Caco-2 (cell line): Measurements from ENCODE around the gene SP3. TPM values are rescaled to one million over a fixed set of nuclear protein-coding genes. Genes with fewer than 3 reads are reported as not detected.
"Not testable (repeated sequence)": the region's sequence is repeated elsewhere in the genome, so short reads cannot be mapped to it uniquely, and the experiment has no call there.

ENCODE experiments used
- BruUV-seq: library from RNA; stranded (reverse); fragments of 400-500 nt; replicated peaks from 2 replicates; lab custom pipeline; 2021; lab: Mats Ljungman, UMichigan
- CTCF ChIA-PET: fragments of 300-600 bp; sonication (Branson Sonifier 250); formaldehyde crosslinking; loops from one replicate; lab custom pipeline; 2022; ENCODE audit warnings: antibody characterized with exemption; lab: Charles Lee
- POLR2A ChIA-PET: fragments of 300-600 bp; sonication (Branson Sonifier 250); formaldehyde crosslinking; loops from one replicate; lab custom pipeline; 2022; ENCODE audit warnings: antibody characterized with exemption; lab: Charles Lee
- DNase-seq, 2 experiments: peaks; one replicate each; pipeline versions ENCODE4 v3.0.0 to v3.0.0-alpha.2; 2020 to 2022
- H3K27me3 ChIP-seq: replicated peaks from 2 replicates; pipeline ENCODE4 v1.6.0; 2011; ENCODE audit warnings: low read length; ENCODE audit not compliant: control insufficient read depth, insufficient read depth
- H3K36me3 ChIP-seq: 2 replicates; pipeline ENCODE4 v1.5.1; 2011; ENCODE audit warnings: low read length; ENCODE audit not compliant: control insufficient read depth, insufficient read depth
- H3K4me1 ChIP-seq: fragments of 250-450 bp; sonication (Bioruptor Pico); 2 replicates; pipeline ENCODE4 v1.5.1; 2020; ENCODE audit warnings: mild to moderate bottlenecking
- H3K4me3 ChIP-seq: 2 replicates; pipeline ENCODE4 v1.5.1; 2011; ENCODE audit warnings: low read depth, mild to moderate bottlenecking, control low read depth, low read length
- H3K9me3 ChIP-seq: fragments of 250-450 bp; sonication (Bioruptor Pico); 2 replicates; pipeline ENCODE4 v1.5.1; 2020; ENCODE audit warnings: mild to moderate bottlenecking, moderate library complexity
- H3K27ac Mint-ChIP-seq: one replicate; pipeline ENCODE4 v1.8.0; 2022; ENCODE audit warnings: mixed read lengths; ENCODE audit not compliant: unreplicated experiment
- H3K27me3 Mint-ChIP-seq: one replicate; pipeline ENCODE4 v1.8.0; 2022; ENCODE audit warnings: mixed read lengths; ENCODE audit not compliant: insufficient read depth, unreplicated experiment
- H3K36me3 Mint-ChIP-seq: one replicate; pipeline ENCODE4 v1.8.0; 2022; ENCODE audit warnings: mild to moderate bottlenecking, mixed read lengths; ENCODE audit not compliant: insufficient read depth, unreplicated experiment
- H3K4me1 Mint-ChIP-seq: one replicate; pipeline ENCODE4 v1.8.0; 2022; ENCODE audit warnings: low read depth, mixed read lengths; ENCODE audit not compliant: unreplicated experiment
- H3K4me3 Mint-ChIP-seq: one replicate; pipeline ENCODE4 v1.8.0; 2022; ENCODE audit warnings: mild to moderate bottlenecking, moderate library complexity, mixed read lengths; ENCODE audit not compliant: unreplicated experiment
- H3K9me3 Mint-ChIP-seq: one replicate; pipeline ENCODE4 v1.8.0; 2022; ENCODE audit warnings: mixed read lengths; ENCODE audit not compliant: unreplicated experiment
- intact Hi-C: fragments of 100-400 bp; cut with micrococcal nuclease; formaldehyde crosslinking; loops from one replicate; pipeline ENCODE4 v1.10.0; 2022; ENCODE audit not compliant: unreplicated experiment
- total RNA-seq: library from RNA; stranded (reverse); gene quantifications from 2 replicates; pipeline ENCODE4 v1.2.3, GENCODE V29; 2022
- TF ChIP-seq, protein P1 (sequence below), 2 experiments: fragments of 200-600 bp in 1 of 2; IDR thresholded peaks; 1 replicate in 1 of 2; 2 replicates in 1 of 2; pipeline versions ENCODE4 v1.5.1 to v1.8.0; 2011 to 2022; ENCODE audit warnings: antibody characterized with exemption in 1 of 2, control low read depth in 1 of 2, inconsistent platforms in 1 of 2, low read depth in 1 of 2, low read length in 1 of 2, mild to moderate bottlenecking in 1 of 2, moderate library complexity in 1 of 2; ENCODE audit not compliant: insufficient read depth in 1 of 2, severe bottlenecking in 1 of 2, unreplicated experiment in 1 of 2

The SP3 gene
- total RNA-seq, 1 experiment from 2014 or later, result 111 TPM

DNA sequence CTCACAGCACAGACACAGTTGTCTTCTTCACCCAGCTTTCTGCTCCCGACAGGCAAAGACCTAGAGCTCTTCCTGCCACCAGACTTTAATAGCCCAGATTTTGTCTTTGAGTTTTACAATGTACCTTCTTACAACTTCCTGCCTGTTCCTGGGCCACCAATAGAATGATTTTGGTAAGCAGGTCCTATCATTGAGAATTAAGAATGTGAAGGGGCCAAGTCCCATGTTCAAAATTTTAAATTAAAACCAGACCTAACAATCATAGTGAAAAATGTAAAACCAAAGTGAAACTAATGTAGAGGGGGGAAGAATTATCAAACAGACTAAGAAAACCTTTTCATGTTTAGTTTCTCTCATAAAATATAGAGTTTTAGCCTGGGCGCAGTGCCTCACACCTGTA is 72.8 kb downstream of the SP3 start:
- Mint-ChIP-seq H3K27me3 (no peaks in the 10 kb centered on the region), H3K36me3 (peaks cover 39% of the 10 kb centered on the region), H3K4me1 (no peaks in the 10 kb centered on the region), H3K9me3 (peaks cover 15% of the 10 kb centered on the region), H3K27ac (no peak overlapping the region), H3K4me3 (no peak overlapping the region)
- POLR2A ChIA-PET, result no interaction called here
- BruUV-seq, result no TSS peak
- TF ChIP-seq, protein P1, sequence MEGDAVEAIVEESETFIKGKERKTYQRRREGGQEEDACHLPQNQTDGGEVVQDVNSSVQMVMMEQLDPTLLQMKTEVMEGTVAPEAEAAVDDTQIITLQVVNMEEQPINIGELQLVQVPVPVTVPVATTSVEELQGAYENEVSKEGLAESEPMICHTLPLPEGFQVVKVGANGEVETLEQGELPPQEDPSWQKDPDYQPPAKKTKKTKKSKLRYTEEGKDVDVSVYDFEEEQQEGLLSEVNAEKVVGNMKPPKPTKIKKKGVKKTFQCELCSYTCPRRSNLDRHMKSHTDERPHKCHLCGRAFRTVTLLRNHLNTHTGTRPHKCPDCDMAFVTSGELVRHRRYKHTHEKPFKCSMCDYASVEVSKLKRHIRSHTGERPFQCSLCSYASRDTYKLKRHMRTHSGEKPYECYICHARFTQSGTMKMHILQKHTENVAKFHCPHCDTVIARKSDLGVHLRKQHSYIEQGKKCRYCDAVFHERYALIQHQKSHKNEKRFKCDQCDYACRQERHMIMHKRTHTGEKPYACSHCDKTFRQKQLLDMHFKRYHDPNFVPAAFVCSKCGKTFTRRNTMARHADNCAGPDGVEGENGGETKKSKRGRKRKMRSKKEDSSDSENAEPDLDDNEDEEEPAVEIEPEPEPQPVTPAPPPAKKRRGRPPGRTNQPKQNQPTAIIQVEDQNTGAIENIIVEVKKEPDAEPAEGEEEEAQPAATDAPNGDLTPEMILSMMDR (IDR thresholded peaks at IDR 0.05; ENCODE audit: insufficient read depth in 1 of 2, low read depth in 1 of 2, low read length in 1 of 2, severe bottlenecking in 1 of 2, unreplicated experiment in 1 of 2), result no peak
- DNase-seq, result no peak
- Histone ChIP-seq H3K27me3 (no peaks in the 10 kb centered on the region), H3K9me3 (peaks cover 20% of the 10 kb centered on the region), H3K36me3 (no peaks in the 10 kb centered on the region), H3K4me1 (no peaks in the 10 kb centered on the region), H3K4me3 (no peak overlapping the region)
- intact Hi-C loops, result no loop called here
- CTCF ChIA-PET, result no interaction called here

DNA sequence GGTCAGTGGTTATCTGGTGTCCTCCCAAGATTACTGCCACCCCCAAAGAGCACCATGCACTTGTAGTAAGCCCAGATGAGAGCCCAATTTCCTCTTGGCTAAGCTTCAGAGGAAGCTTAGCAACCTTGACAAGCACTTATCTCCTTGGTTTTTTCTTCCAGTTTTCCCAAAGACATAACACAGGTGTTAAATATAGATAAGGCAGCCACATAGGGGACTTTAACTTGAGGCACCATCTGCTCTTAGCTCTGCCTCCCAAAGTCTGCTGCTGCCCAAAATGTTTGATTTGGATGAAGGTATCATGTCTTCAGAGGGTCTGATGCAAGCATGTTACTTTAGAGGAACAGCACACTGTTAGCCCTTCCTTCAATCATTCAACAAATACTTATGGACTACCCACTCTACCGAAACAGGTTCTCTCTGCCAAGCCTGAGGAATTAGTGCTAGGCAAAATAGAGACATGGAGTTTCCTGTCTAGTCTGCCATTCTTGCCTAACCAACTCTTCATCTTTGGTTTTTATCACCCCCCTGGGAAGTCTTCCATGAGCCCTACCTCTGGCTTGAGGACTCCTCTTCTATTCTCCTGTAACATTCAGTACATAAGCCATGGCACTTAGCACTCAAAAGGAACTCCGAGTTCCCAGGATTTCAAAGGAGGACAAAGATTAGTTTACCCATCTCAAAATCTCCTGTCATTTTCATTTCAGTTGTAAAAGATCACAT is 73.7 kb downstream of the SP3 start:
- H3K4me3 ChIP-seq, result no peak overlapping the region
- H3K27me3 ChIP-seq, result no peaks in the 10 kb centered on the region
- DNase-seq, result no peak
- TF ChIP-seq, protein P1 (IDR thresholded peaks at IDR 0.05; ENCODE audit: insufficient read depth in 1 of 2, low read depth in 1 of 2, low read length in 1 of 2, severe bottlenecking in 1 of 2, unreplicated experiment in 1 of 2), result no peak
- ChIA-PET CTCF (no interaction called here), POLR2A (no interaction called here)
- peaks cover 20% of the 10 kb centered on the region for H3K9me3 ChIP-seq
- Mint-ChIP-seq H3K27ac (no peak overlapping the region), H3K27me3 (no peaks in the 10 kb centered on the region), H3K36me3 (peaks cover 31% of the 10 kb centered on the region), H3K9me3 (peaks cover 15% of the 10 kb centered on the region), H3K4me1 (no peaks in the 10 kb centered on the region), H3K4me3 (no peak overlapping the region)
- BruUV-seq, result no TSS peak
- H3K4me1 ChIP-seq, result no peaks in the 10 kb centered on the region
- intact Hi-C loops, result no loop called here
- no peaks in the 10 kb centered on the region for H3K36me3 ChIP-seq

DNA sequence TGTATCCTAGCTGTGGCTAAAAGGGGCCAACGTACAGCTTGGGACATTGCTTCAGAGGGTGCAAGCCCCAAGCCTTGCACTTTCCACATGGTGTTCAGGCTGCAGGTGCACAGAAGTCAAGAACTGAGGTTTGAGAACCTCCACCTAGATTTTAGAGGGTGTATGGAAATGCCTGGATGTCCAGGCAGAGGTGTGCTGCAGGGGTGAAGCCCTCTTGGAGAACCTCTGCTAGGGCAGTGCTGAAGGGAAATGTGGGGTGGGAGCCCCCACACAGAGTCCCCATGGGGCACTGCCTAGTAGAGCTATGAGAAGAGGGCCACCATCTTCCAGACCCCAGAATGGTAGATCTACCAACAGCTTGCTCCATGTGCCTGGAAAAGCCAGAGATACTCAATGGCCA is 75.7 kb downstream of the SP3 start:
- DNase-seq, CTCF ChIA-PET, H3K4me1 Mint-ChIP-seq, BruUV-seq, intact Hi-C loops, H3K27ac Mint-ChIP-seq, H3K4me3 ChIP-seq, H3K27me3 Mint-ChIP-seq, H3K4me3 Mint-ChIP-seq, H3K4me1 ChIP-seq, H3K36me3 ChIP-seq, H3K27me3 ChIP-seq, POLR2A ChIA-PET: not testable (repeated sequence)
- peaks cover 30% of the 10 kb centered on the region for H3K36me3 Mint-ChIP-seq
- peaks cover 15% of the 10 kb centered on the region for H3K9me3 Mint-ChIP-seq
- peaks cover 20% of the 10 kb centered on the region for H3K9me3 ChIP-seq
